Psoas muscle (tissue), 8 donors: ENCODE results near the gene PTPRM. TPM values are rescaled to one million over a fixed set of nuclear protein-coding genes. Genes with fewer than 3 reads are reported as not detected.

Source experiments
- ATAC-seq, 4 donors: fragments of 200-7000 bp; cut with Tn5 transposase; one replicate each; pipeline ENCODE4 v1.9.1; 2020; ENCODE audit warnings: moderate library complexity in 3 of 4, mild to moderate bottlenecking in 2 of 4
- DNase-seq, 2 donors: peaks; one replicate each; pipeline ENCODE4 v3.0.0-alpha.2; 2020
- H3K27ac ChIP-seq: fragments of 200-600 bp; one replicate; pipeline ENCODE4 v1.8.0; 2022
- H3K27me3 ChIP-seq, 3 donors: fragments of 200-600 bp in 1 of 3; one replicate each; pipeline versions ENCODE4 v1.6.1 to v1.8.0; 2013 to 2022; ENCODE audit warnings: low read length in 2 of 3, mild to moderate bottlenecking in 2 of 3, moderate library complexity in 1 of 3; ENCODE audit not compliant: insufficient read depth in 3 of 3
- H3K36me3 ChIP-seq, 2 donors: fragments of 200-600 bp in 1 of 2; one replicate each; pipeline versions ENCODE4 v1.6.1 to v1.8.0; 2013 to 2022; ENCODE audit warnings: low read depth in 1 of 2, mild to moderate bottlenecking in 1 of 2, moderate library complexity in 1 of 2; ENCODE audit not compliant: insufficient read depth in 1 of 2
- H3K4me1 ChIP-seq: fragments of 200-600 bp; one replicate; pipeline ENCODE4 v1.8.0; 2022
- H3K4me3 ChIP-seq: fragments of 200-600 bp; one replicate; pipeline ENCODE4 v1.8.0; 2022; ENCODE audit warnings: mild to moderate bottlenecking
- H3K9me3 ChIP-seq: fragments of 200-600 bp; one replicate; pipeline ENCODE4 v1.8.0; 2022
- CTCF ChIP-seq: fragments of 200-600 bp; IDR thresholded peaks from one replicate; pipeline ENCODE4 v1.8.0; 2022; ENCODE audit warnings: antibody characterized with exemption
- WGBS, 3 donors: extraction: QIAGEN DNeasy Blood & Tissue Kit; methylation state at CpG; one replicate each; pipeline versions ENCODE4 v1.1.6 to v1.1.7; 2013; 5-methylcytosine and 5-hydroxymethylcytosine counted together
- intact Hi-C, 2 donors: fragments of 100-400 bp; cut with DNase I; formaldehyde crosslinking; loops; one replicate each; pipeline versions ENCODE4 v1.11.0 to v1.14.2; 2022
- polyA plus RNA-seq, 3 donors: library from polyadenylated mRNA; stranded (reverse); fragments of 200-250 nt; gene quantifications; one replicate each; pipeline ENCODE4 v1.2.3, GENCODE V29; 2013
- total RNA-seq, 4 donors: library from RNA; stranded (reverse); fragmentation: NEBNext Ultra II Directional in 2 of 4; extraction: Animal tissue kit (Norgen Biotek cat#: 25700) in 2 of 4; gene quantifications; one replicate each; pipeline versions ENCODE4 v1.2.1 to v1.2.4, GENCODE V29; 2021 to 2023
- donor health status: healthy with polysubstance abuse.
- donor health status: DM: no; HTN: no; CAD: no; lungs with moderate emphysema.
- donor health status: Bipolar disorder and iron deficiency.
- donor health status: healthy.
- donor health status: DM: yes; HTN: yes; CAD: no.
- donor health status: DM: no; HTN: no; CAD: no.
- donor health status: DM: no; HTN: no; CAD: no.
- donor health status: DM: yes; HTN: yes; CAD: no.

The PTPRM gene
- total and polyA plus RNA-seq, 7 donors, result 27.4 to 78.9 (median 39.0) TPM

GRCh38 chr18:8367217-8367988 lies 800.3 kb downstream of the PTPRM start:
- ATAC-seq, result peak; percentile 71 to 90 (median 81)
- Histone ChIP-seq H3K27me3 (no peaks in the 10 kb centered on the region), H3K4me1 (peaks cover 9% of the 10 kb centered on the region), H3K4me3 (peak overlapping the region; percentile 58), H3K27ac (peak overlapping the region; percentile 17), H3K9me3 (no peaks in the 10 kb centered on the region), H3K36me3 (peaks cover 2 to 10% of the 10 kb centered on the region in 2 donors)
- peak; percentile 60 for TF ChIP-seq CTCF
- intact Hi-C loops, result no loop called here
- DNase-seq, result peak; percentile 39 to 70
- WGBS, 3 donors, result 4 to 7% (median 5%) methylated on average over 45 to 47 of the region's 47 CpGs

GRCh38 chr18:8368512-8369217 lies 801.5 kb downstream of the PTPRM start:
- WGBS, 3 donors, result 88 to 94% (median 89%) methylated on average over 4 of the region's 4 CpGs
- ATAC-seq, result no peak
- no peak for TF ChIP-seq CTCF
- Histone ChIP-seq H3K36me3 (peaks cover 2 to 21% of the 10 kb centered on the region in 2 donors), H3K4me1 (peaks cover 9% of the 10 kb centered on the region), H3K27ac (no peak overlapping the region), H3K9me3 (no peaks in the 10 kb centered on the region), H3K27me3 (no peaks in the 10 kb centered on the region), H3K4me3 (no peak overlapping the region)
- intact Hi-C loops, result no loop called here
- DNase-seq, result no peak

GRCh38 chr18:8373486-8373885 lies 806.4 kb downstream of the PTPRM start:
- H3K4me3 ChIP-seq, result no peak overlapping the region
- TF ChIP-seq CTCF, result no peak
- H3K27ac ChIP-seq, result no peak overlapping the region
- H3K4me1 ChIP-seq, result no peaks in the 10 kb centered on the region
- intact Hi-C loops, result no loop called here
- no peak for ATAC-seq
- no peak for DNase-seq
- peaks cover 4 to 49% of the 10 kb centered on the region in 2 donors for H3K36me3 ChIP-seq
- WGBS, 3 donors, result 96 to 97% (median 96%) methylated on average over 5 of the region's 5 CpGs
- H3K27me3 ChIP-seq, result no peaks in the 10 kb centered on the region
- H3K9me3 ChIP-seq, result no peaks in the 10 kb centered on the region

- ATAC-seq (no peak), DNase-seq (no peak)
- no peaks in the 10 kb centered on the region for H3K9me3 ChIP-seq
- no peak overlapping the region for H3K27ac ChIP-seq
- TF ChIP-seq CTCF, result no peak
- no peak overlapping the region for H3K4me3 ChIP-seq
- H3K36me3 ChIP-seq, result peaks cover 9 to 61% of the 10 kb centered on the region in 2 donors
- no peaks in the 10 kb centered on the region for H3K27me3 ChIP-seq
- intact Hi-C loops, result no loop called here
- H3K4me1 ChIP-seq, result no peaks in the 10 kb centered on the region
- 95 to 96% (median 96%) methylated on average over 4 of the region's 4 CpGs for WGBS, 3 donors
Observed at GRCh38 chr18:8374676-8375075, 807.6 kb downstream of the PTPRM start.
